GM12892 (cell line): Measurements from ENCODE around the gene SMAD9.

Experiments
- DNase-seq: peaks from one replicate; pipeline ENCODE4 v3.0.0; 2011; ENCODE audit not compliant: insufficient read length
- FAIRE-seq: peaks from 2 replicates; lab custom pipeline; 2011; peaks lifted over from hg19 to GRCh38; lab: Jason Lieb, UNC
- POLR2A ChIP-seq: IDR thresholded peaks from 2 replicates; pipeline ENCODE4 v1.6.1; 2011; ENCODE audit warnings: low read depth, low read length, control low read depth
- POLR2AphosphoS5 ChIP-seq: IDR thresholded peaks from 2 replicates; pipeline ENCODE4 v1.6.1; 2011; ENCODE audit warnings: low read depth, low read length, control low read depth
- TAF1 ChIP-seq: IDR thresholded peaks from 2 replicates; pipeline ENCODE4 v1.6.1; 2011; ENCODE audit warnings: low read depth, mild to moderate bottlenecking, control low read depth, low read length, borderline replicate concordance

The SMAD9 gene

DNA sequence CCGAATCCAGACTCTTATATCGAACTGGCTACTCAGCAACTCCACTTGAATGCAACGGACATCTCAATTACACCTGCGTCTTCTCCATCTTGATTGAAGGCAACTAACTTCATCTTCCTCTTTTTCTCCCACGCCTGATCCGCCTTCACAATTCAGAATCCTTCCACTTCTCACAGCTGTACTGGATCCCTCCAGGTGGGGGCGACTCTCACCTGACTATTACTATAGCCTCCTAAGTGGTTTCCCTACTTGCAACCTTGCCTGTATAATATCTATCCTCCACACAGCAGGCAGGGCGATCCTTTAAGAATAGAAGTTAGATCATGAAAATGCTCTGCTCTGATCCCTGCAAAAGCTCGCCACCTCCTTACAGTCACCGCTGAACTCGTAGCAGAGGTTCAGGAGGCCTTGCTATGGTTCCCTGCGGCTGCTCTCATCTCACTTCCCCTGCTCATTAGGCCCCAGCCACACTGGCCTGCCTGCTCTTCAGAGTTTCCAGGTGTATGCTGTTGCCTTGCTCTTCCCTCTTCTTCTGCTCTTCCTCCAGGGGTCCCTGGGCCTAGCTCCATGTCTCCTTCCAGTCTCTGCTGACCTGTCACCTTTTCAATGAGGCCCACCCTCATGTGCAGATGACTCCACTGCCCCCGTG is 69.1 kb downstream of the SMAD9 start:
- DNase-seq, result no peak
- FAIRE-seq, result no peak
- TF ChIP-seq POLR2AphosphoS5 (no peak), TAF1 (no peak), POLR2A (no peak)

DNA sequence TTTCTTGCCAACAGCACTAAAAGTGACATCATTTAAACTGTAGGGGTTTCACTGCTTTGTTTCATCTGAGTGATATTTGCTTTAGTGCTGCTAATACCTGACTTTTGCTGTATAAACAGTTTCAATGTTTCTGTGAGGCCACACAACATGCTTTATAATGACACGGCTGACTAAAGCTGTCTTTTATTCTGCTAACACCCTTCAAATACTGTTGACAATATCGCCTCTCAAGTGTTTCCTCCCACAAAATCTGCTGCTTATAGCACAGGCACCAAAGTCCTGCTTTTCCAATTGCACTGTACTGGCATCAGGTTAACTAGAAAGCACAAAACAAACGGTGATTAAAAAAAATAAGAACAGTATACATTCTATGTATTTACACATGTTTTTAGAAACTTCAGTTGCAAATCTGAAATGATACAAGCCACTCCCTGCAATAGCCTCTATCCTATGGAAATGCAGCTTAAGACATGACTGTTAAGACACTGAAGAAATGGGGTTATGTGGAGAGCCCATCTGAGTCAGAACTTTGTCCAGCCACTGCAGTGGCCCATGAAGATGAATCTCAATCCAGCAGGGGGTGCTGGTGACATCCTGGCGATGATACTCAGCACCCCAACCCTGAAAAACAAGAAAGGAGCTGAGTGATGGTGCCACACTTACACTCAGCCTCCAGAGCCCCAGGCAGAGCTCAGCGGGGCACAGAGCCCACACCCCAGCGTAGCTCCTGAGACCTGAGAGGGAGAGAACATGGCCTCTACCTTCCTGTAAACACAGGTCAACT is 71.6 kb downstream of the SMAD9 start:
- peak; percentile 21 for FAIRE-seq
- no peak for TF ChIP-seq TAF1
- TF ChIP-seq POLR2A, result no peak
- DNase-seq, result no peak

DNA sequence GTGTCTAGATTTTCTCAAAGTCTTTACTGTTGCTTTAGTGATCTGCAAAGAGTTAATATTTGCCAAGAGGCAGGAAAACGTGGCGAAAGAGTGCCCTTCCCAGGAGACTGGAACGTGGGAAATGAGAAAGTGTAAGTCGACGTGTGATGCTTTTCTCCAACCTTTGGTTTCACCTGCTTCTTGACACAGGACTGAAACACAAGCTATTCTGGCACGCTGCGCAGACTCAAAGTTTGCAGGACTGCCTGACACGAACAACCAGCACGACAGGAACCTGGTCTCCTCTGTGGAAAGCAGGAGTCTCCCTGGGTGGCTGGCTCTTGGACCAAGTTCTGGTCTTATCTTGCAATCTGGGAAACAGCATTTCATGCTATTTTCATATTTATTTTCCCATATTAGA is 72.4 kb downstream of the SMAD9 start:
- DNase-seq, result no peak
- FAIRE-seq, result no peak
- TF ChIP-seq POLR2A (no peak), TAF1 (no peak), POLR2AphosphoS5 (no peak)

GRCh38 chr13:36841391-36841790 is 78.6 kb downstream of the SMAD9 start:
- FAIRE-seq (no peak), DNase-seq (no peak)
- TF ChIP-seq POLR2AphosphoS5, result no peak
- no peak for TF ChIP-seq POLR2A
- no peak for TF ChIP-seq TAF1

DNA sequence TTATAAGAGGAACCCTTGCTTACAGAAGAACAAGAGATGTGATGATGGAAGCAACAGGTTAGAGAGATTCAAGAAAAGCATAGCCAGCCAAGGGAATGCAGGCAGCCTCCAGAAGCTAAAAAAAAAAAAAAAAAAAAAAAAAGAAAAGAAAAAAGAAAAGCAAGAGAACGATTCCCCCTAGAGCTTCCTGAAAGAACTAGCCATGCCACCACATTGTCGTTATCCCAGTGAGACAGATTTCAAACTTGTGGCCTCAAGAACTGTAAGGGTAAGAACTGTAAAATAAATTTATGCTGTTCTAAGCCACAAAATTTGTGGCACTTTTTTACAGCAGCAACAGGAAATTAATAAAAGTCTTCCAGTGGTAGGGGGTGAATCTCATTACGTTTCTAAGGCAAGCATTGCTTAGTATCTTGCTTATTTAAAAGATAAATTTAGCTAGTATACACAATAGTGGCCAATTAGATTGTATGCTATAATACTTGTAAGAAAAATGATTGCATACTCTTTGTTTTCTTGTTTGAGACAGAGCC is 79.3 kb downstream of the SMAD9 start:
- no peak for DNase-seq
- no peak for FAIRE-seq
- no peak for TF ChIP-seq TAF1
- TF ChIP-seq POLR2A, result no peak
- TF ChIP-seq POLR2AphosphoS5, result no peak

DNA sequence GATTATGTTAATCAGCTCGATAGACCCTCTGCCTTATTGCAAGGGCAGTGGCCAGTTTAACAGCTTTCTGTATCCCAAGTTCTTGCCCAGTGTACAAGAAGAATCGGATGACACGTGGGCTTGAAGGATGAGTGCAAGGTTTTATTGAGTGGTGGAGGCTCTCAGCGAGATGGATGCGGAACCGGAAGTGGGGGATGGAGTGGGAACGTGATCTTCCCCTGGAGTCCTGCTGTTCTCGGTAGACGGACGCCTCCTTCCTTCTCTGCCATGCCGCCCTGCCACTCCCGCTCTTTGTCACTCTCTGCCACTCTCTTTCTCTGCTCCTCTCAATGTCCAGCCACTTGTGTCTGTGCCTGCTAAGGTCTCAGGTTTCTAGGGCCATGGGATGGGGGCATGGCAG is 80.1 kb downstream of the SMAD9 start:
- FAIRE-seq, result no peak
- no peak for TF ChIP-seq TAF1
- no peak for TF ChIP-seq POLR2AphosphoS5
- TF ChIP-seq POLR2A, result no peak
- DNase-seq, result no peak

- DNase-seq (no peak), FAIRE-seq (no peak)
- no peak for TF ChIP-seq POLR2A
- no peak for TF ChIP-seq TAF1
These were observed 80.8 kb downstream of the SMAD9 start for GRCh38 chr13:36839281-36839680.

GRCh38 chr13:36837354-36838092 is 82.5 kb downstream of the SMAD9 start:
- DNase-seq, result no peak
- no peak for FAIRE-seq
- TF ChIP-seq POLR2AphosphoS5 (no peak), POLR2A (no peak), TAF1 (no peak)

- TF ChIP-seq POLR2AphosphoS5, result no peak
- DNase-seq (no peak), FAIRE-seq (no peak)
These were observed 85.7 kb downstream of the SMAD9 start for GRCh38 chr13:36834299-36834698.

DNA sequence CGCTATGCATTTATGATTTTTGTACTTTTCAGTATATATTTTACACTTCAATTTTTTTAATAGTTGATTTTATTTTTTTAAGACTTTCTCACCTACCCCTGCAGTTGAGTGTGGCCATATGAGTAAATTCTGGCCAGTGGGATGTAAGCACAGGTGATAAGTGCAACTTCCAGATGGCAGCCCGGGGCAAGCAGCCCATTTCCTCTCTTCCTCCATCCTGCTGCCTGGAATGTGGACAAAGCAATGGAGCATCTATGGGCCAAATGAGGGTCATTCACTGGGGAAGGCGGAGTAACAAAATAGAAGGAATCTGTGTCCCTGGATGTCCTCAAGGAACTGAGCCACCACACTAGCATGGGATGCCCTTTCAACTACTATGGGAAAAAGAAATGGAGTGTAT is 88.7 kb downstream of the SMAD9 start:
- no peak for FAIRE-seq
- no peak for DNase-seq
- no peak for TF ChIP-seq POLR2A
- TF ChIP-seq TAF1, result no peak
- no peak for TF ChIP-seq POLR2AphosphoS5

- TF ChIP-seq POLR2A, result no peak
- TF ChIP-seq TAF1, result no peak
- TF ChIP-seq POLR2AphosphoS5, result no peak
- FAIRE-seq (no peak), DNase-seq (no peak)
These were observed 90.3 kb downstream of the SMAD9 start for GRCh38 chr13:36829753-36830152.

DNA sequence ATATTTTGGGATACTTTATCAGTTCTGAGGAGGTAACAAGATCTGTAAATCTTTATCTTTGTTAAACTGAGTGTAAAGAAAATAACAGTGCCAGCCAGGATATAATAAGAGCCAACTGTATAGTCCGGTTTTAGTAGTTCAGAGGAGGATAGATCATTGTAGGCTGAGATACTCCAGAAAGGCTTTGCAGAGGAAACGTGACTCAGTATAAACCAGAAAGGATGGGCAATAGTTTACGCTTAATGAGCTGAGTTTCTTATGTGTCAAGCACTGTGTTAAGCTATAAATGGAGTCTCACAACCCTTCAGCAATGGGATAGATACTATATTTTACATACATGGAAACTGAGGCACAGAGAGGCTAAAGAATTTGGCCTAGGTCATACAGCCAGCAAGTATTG is 97.3 kb downstream of the SMAD9 start:
- DNase-seq (no peak), FAIRE-seq (no peak)
- TF ChIP-seq TAF1 (no peak), POLR2A (no peak), POLR2AphosphoS5 (no peak)
